Measurements from ENCODE around the gene GRAMD1B. TPM values are rescaled to one million over a fixed set of nuclear protein-coding genes. Genes with fewer than 3 reads are reported as not detected.

GRAMD1B gene
- total and polyA plus RNA-seq, 3 experiments from 2014 or later: 2.1 to 28.2 (median 27.9) TPM

- no peaks in the 10 kb centered on the region for H3K27me3 ChIP-seq (ENCODE audit: insufficient read depth, low read length, poor library complexity, severe bottlenecking)
- DNase-seq: peak; percentile 20 to 64 (median 35)
- peak overlapping the region; percentile 3 to 80 (median 57) for H3K4me3 Mint-ChIP-seq
- peaks cover 17 to 37% (median 21%) of the 10 kb centered on the region in 3 donors for H3K4me1 Mint-ChIP-seq
- H3K36me3 Mint-ChIP-seq: peaks cover 0 to 3% (median 0%) of the 10 kb centered on the region in 3 donors
- H3K9me3 ChIP-seq (ENCODE audit: low read length): no peaks in the 10 kb centered on the region
- H3K27ac Mint-ChIP-seq: peak overlapping the region in 1 of 8 donors; percentile 14
- ChIA-PET POLR2A (no interaction called here), CTCF (interaction anchor here (0.6 to 2.5 kb wide), 15 partner anchors 8 to 273 kb away, joined by 3 to 12 read pairs (median 5); no protein-coding TSS in a partner anchor)
- no peaks in the 10 kb centered on the region for H3K9me3 Mint-ChIP-seq
- H3K4me1 ChIP-seq (ENCODE audit: insufficient read depth, low read length): peaks cover 7% of the 10 kb centered on the region
- no peak overlapping the region for H3K27ac ChIP-seq (ENCODE audit: low read depth, low read length)
- H3K36me3 ChIP-seq (ENCODE audit: insufficient read depth, low read length): no peaks in the 10 kb centered on the region
- H3K27me3 Mint-ChIP-seq: no peaks in the 10 kb centered on the region
- no peak overlapping the region for H3K4me3 ChIP-seq (ENCODE audit: low read length)
Measured at GRCh38 chr11:123577081-123577598, 147.1 kb downstream of the GRAMD1B start.

GRCh38 chr11:123578778-123579481, 148.9 kb downstream of the GRAMD1B start:
- no peak for DNase-seq
- Mint-ChIP-seq H3K27ac (no peak overlapping the region), H3K4me3 (no peak overlapping the region), H3K27me3 (no peaks in the 10 kb centered on the region), H3K36me3 (peaks cover 0 to 3% (median 3%) of the 10 kb centered on the region in 3 donors), H3K9me3 (no peaks in the 10 kb centered on the region), H3K4me1 (peaks cover 17 to 37% (median 21%) of the 10 kb centered on the region in 3 donors)
- no peaks in the 10 kb centered on the region for H3K36me3 ChIP-seq (ENCODE audit: insufficient read depth, low read length)
- ChIA-PET CTCF (interaction anchor here (1.6 to 2.8 kb wide), 2 partner anchors 18 to 128 kb away, joined by 6 to 14 read pairs; no protein-coding TSS in a partner anchor), POLR2A (no interaction called here)
- H3K4me3 ChIP-seq (ENCODE audit: low read length): no peak overlapping the region
- peaks cover 7% of the 10 kb centered on the region for H3K4me1 ChIP-seq (ENCODE audit: insufficient read depth, low read length)
- no peaks in the 10 kb centered on the region for H3K27me3 ChIP-seq (ENCODE audit: insufficient read depth, low read length, poor library complexity, severe bottlenecking)
- H3K27ac ChIP-seq (ENCODE audit: low read depth, low read length): no peak overlapping the region
- no peaks in the 10 kb centered on the region for H3K9me3 ChIP-seq (ENCODE audit: low read length)

- DNase-seq: no peak
- Histone ChIP-seq H3K27ac (ENCODE audit: low read depth, low read length) (no peak overlapping the region), H3K36me3 (ENCODE audit: insufficient read depth, low read length) (no peaks in the 10 kb centered on the region), H3K4me1 (ENCODE audit: insufficient read depth, low read length) (peaks cover 7% of the 10 kb centered on the region), H3K4me3 (ENCODE audit: low read length) (no peak overlapping the region), H3K9me3 (ENCODE audit: low read length) (no peaks in the 10 kb centered on the region), H3K27me3 (ENCODE audit: insufficient read depth, low read length, poor library complexity, severe bottlenecking) (no peaks in the 10 kb centered on the region)
- POLR2A ChIA-PET: no interaction called here
- peaks cover 17 to 34% (median 21%) of the 10 kb centered on the region in 3 donors for H3K4me1 Mint-ChIP-seq
- no peak overlapping the region for H3K27ac Mint-ChIP-seq
- H3K9me3 Mint-ChIP-seq: no peaks in the 10 kb centered on the region
- no peak overlapping the region for H3K4me3 Mint-ChIP-seq
- CTCF ChIA-PET: interaction anchor here (1.6 to 2.8 kb wide), 5 partner anchors 10 to 128 kb away, joined by 5 to 14 read pairs (median 8); no protein-coding TSS in a partner anchor
- H3K27me3 Mint-ChIP-seq: no peaks in the 10 kb centered on the region
- peaks cover 0 to 3% (median 3%) of the 10 kb centered on the region in 3 donors for H3K36me3 Mint-ChIP-seq
Measured at GRCh38 chr11:123579482-123579812, 149.4 kb downstream of the GRAMD1B start.

- peaks cover 17 to 27% (median 21%) of the 10 kb centered on the region in 3 donors for H3K4me1 Mint-ChIP-seq
- no peaks in the 10 kb centered on the region for H3K9me3 ChIP-seq (ENCODE audit: low read length)
- H3K27ac Mint-ChIP-seq: no peak overlapping the region
- H3K4me3 ChIP-seq (ENCODE audit: low read length): no peak overlapping the region
- H3K27ac ChIP-seq (ENCODE audit: low read depth, low read length): no peak overlapping the region
- H3K4me3 Mint-ChIP-seq: no peak overlapping the region
- no peaks in the 10 kb centered on the region for H3K27me3 ChIP-seq (ENCODE audit: insufficient read depth, low read length, poor library complexity, severe bottlenecking)
- H3K4me1 ChIP-seq (ENCODE audit: insufficient read depth, low read length): peaks cover 7% of the 10 kb centered on the region
- peaks cover 0 to 3% (median 3%) of the 10 kb centered on the region in 3 donors for H3K36me3 Mint-ChIP-seq
- H3K27me3 Mint-ChIP-seq: no peaks in the 10 kb centered on the region
- no peaks in the 10 kb centered on the region for H3K36me3 ChIP-seq (ENCODE audit: insufficient read depth, low read length)
- POLR2A ChIA-PET: no interaction called here
- DNase-seq: no peak
- H3K9me3 Mint-ChIP-seq: no peaks in the 10 kb centered on the region
- CTCF ChIA-PET: interaction anchor here (0.8 to 2.8 kb wide), 14 partner anchors 11 to 278 kb away, joined by 3 to 14 read pairs (median 4); no protein-coding TSS in a partner anchor
Measured at GRCh38 chr11:123580137-123580536, 150.1 kb downstream of the GRAMD1B start.

GRCh38 chr11:123580557-123581275, 150.6 kb downstream of the GRAMD1B start:
- Mint-ChIP-seq H3K27me3 (no peaks in the 10 kb centered on the region), H3K4me3 (peak overlapping the region in 5 of 7 donors; percentile 22 to 62 (median 45)), H3K4me1 (peaks cover 17 to 27% (median 21%) of the 10 kb centered on the region in 3 donors), H3K9me3 (no peaks in the 10 kb centered on the region), H3K27ac (peak overlapping the region in 1 of 8 donors; percentile 54), H3K36me3 (peaks cover 0 to 4% (median 3%) of the 10 kb centered on the region in 3 donors)
- DNase-seq: peak; percentile 38 to 73 (median 51)
- no peaks in the 10 kb centered on the region for H3K36me3 ChIP-seq (ENCODE audit: insufficient read depth, low read length)
- no peaks in the 10 kb centered on the region for H3K9me3 ChIP-seq (ENCODE audit: low read length)
- CTCF ChIA-PET: interaction anchor here (0.7 to 2.8 kb wide), 17 partner anchors 12 to 279 kb away, joined by 3 to 14 read pairs (median 4); no protein-coding TSS in a partner anchor
- POLR2A ChIA-PET: no interaction called here
- no peak overlapping the region for H3K27ac ChIP-seq (ENCODE audit: low read depth, low read length)
- H3K4me3 ChIP-seq (ENCODE audit: low read length): no peak overlapping the region
- no peaks in the 10 kb centered on the region for H3K27me3 ChIP-seq (ENCODE audit: insufficient read depth, low read length, poor library complexity, severe bottlenecking)
- H3K4me1 ChIP-seq (ENCODE audit: insufficient read depth, low read length): peaks cover 7% of the 10 kb centered on the region

GRCh38 chr11:123581651-123582399, 151.8 kb downstream of the GRAMD1B start:
- H3K9me3 Mint-ChIP-seq: no peaks in the 10 kb centered on the region
- Histone ChIP-seq H3K4me1 (ENCODE audit: insufficient read depth, low read length) (peaks cover 1% of the 10 kb centered on the region), H3K27me3 (ENCODE audit: insufficient read depth, low read length, poor library complexity, severe bottlenecking) (no peaks in the 10 kb centered on the region), H3K4me3 (ENCODE audit: low read length) (no peak overlapping the region), H3K9me3 (ENCODE audit: low read length) (no peaks in the 10 kb centered on the region), H3K36me3 (ENCODE audit: insufficient read depth, low read length) (no peaks in the 10 kb centered on the region), H3K27ac (ENCODE audit: low read depth, low read length) (no peak overlapping the region)
- DNase-seq: no peak
- peaks cover 11 to 19% (median 13%) of the 10 kb centered on the region in 3 donors for H3K4me1 Mint-ChIP-seq
- H3K27ac Mint-ChIP-seq: peak overlapping the region in 1 of 8 donors; percentile 38
- no peaks in the 10 kb centered on the region for H3K27me3 Mint-ChIP-seq
- peaks cover 0 to 7% (median 5%) of the 10 kb centered on the region in 3 donors for H3K36me3 Mint-ChIP-seq
- no peak overlapping the region for H3K4me3 Mint-ChIP-seq
- CTCF ChIA-PET: interaction anchor here (1.2 to 2.8 kb wide), 5 partner anchors 15 to 280 kb away, joined by 3 to 14 read pairs (median 5); no protein-coding TSS in a partner anchor
- POLR2A ChIA-PET: no interaction called here

GRCh38 chr11:123582992-123583504, 153.0 kb downstream of the GRAMD1B start:
- Mint-ChIP-seq H3K27me3 (no peaks in the 10 kb centered on the region), H3K27ac (peak overlapping the region in 1 of 8 donors; percentile 51), H3K36me3 (peaks cover 0 to 7% (median 5%) of the 10 kb centered on the region in 3 donors), H3K9me3 (no peaks in the 10 kb centered on the region), H3K4me1 (peaks cover 8 to 13% (median 10%) of the 10 kb centered on the region in 3 donors), H3K4me3 (no peak overlapping the region)
- Histone ChIP-seq H3K9me3 (ENCODE audit: low read length) (no peaks in the 10 kb centered on the region), H3K27ac (ENCODE audit: low read depth, low read length) (no peak overlapping the region), H3K4me1 (ENCODE audit: insufficient read depth, low read length) (no peaks in the 10 kb centered on the region), H3K27me3 (ENCODE audit: insufficient read depth, low read length, poor library complexity, severe bottlenecking) (no peaks in the 10 kb centered on the region), H3K36me3 (ENCODE audit: insufficient read depth, low read length) (no peaks in the 10 kb centered on the region), H3K4me3 (ENCODE audit: low read length) (no peak overlapping the region)
- POLR2A ChIA-PET: no interaction called here
- CTCF ChIA-PET: interaction anchor here (2.2 kb wide), 1 partner anchor 14 kb away, joined by 8 read pairs; no protein-coding TSS in a partner anchor
- no peak for DNase-seq
